Liver (tissue), 9 donors: ENCODE data around the gene TRERF1. TPM values are rescaled to one million over a fixed set of nuclear protein-coding genes. Genes with fewer than 3 reads are reported as not detected.

ENCODE experiments used
- DNase-seq: peaks from one replicate; pipeline ENCODE4 v3.0.0-alpha.2; 2017; ENCODE audit warnings: low spot score
- H3K27ac ChIP-seq, 2 donors: one replicate each; pipeline ENCODE4 v1.7.0; 2013; ENCODE audit warnings: inconsistent platforms in 2 of 2, low read length in 2 of 2, control low read depth in 1 of 2, low read depth in 1 of 2, mild to moderate bottlenecking in 1 of 2
- H3K27me3 ChIP-seq, 4 donors: one replicate each; pipeline versions ENCODE4 v1.6.1 to v1.7.0; 2013; ENCODE audit warnings: low read length in 3 of 4, inconsistent platforms in 1 of 4, mild to moderate bottlenecking in 1 of 4, moderate library complexity in 1 of 4; ENCODE audit not compliant: control insufficient read depth in 4 of 4, insufficient read depth in 4 of 4
- H3K36me3 ChIP-seq, 4 donors: one replicate each; pipeline versions ENCODE4 v1.6.1 to v1.7.0; 2013; ENCODE audit warnings: low read length in 3 of 4, mild to moderate bottlenecking in 3 of 4, low read depth in 1 of 4, moderate library complexity in 1 of 4; ENCODE audit not compliant: control insufficient read depth in 4 of 4, insufficient read depth in 3 of 4
- H3K4me1 ChIP-seq, 4 donors: one replicate each; pipeline versions ENCODE4 v1.6.1 to v1.7.0; 2013; ENCODE audit warnings: low read length in 3 of 4, mild to moderate bottlenecking in 3 of 4, moderate library complexity in 1 of 4; ENCODE audit not compliant: control insufficient read depth in 4 of 4, insufficient read depth in 4 of 4
- H3K4me3 ChIP-seq, 3 donors: one replicate each; pipeline versions ENCODE4 v1.6.1 to v1.7.0; 2013; ENCODE audit warnings: low read length in 3 of 3, control low read depth in 1 of 3, low read depth in 1 of 3, mild to moderate bottlenecking in 1 of 3
- H3K9ac ChIP-seq, 2 donors: one replicate each; pipeline ENCODE4 v1.7.0; 2013; ENCODE audit warnings: low read length in 2 of 2, mild to moderate bottlenecking in 2 of 2, moderate library complexity in 2 of 2, control low read depth in 1 of 2, low read depth in 1 of 2
- H3K9me3 ChIP-seq, 4 donors: one replicate each; pipeline versions ENCODE4 v1.6.1 to v1.7.0; 2013; ENCODE audit warnings: low read length in 3 of 4; ENCODE audit not compliant: control insufficient read depth in 4 of 4
- EGR1 ChIP-seq, 2 donors: IDR thresholded peaks; 2 replicates each; pipeline ENCODE4 v1.6.1; 2016 to 2018; ENCODE audit warnings: antibody characterized with exemption in 2 of 2, low read depth in 2 of 2
- FOXA1 ChIP-seq: IDR thresholded peaks from 2 replicates; pipeline ENCODE4 v1.6.1; 2016; ENCODE audit warnings: antibody characterized with exemption
- FOXA2 ChIP-seq: IDR thresholded peaks from 2 replicates; pipeline ENCODE4 v1.6.1; 2016; ENCODE audit warnings: antibody characterized with exemption
- GABPA ChIP-seq, 2 donors: IDR thresholded peaks in 1 of 2; conservative IDR thresholded peaks in 1 of 2; 2 replicates each; pipeline ENCODE4 v1.6.1; 2016; ENCODE audit warnings: antibody characterized with exemption in 2 of 2, mild to moderate bottlenecking in 1 of 2, moderate library complexity in 1 of 2
- HNF4A ChIP-seq, 2 donors: conservative IDR thresholded peaks; 2 replicates each; pipeline ENCODE4 v1.6.1; 2016; ENCODE audit warnings: antibody characterized with exemption in 2 of 2, mild to moderate bottlenecking in 2 of 2
- HNF4G ChIP-seq: IDR thresholded peaks from 2 replicates; pipeline ENCODE4 v1.6.1; 2016; ENCODE audit warnings: antibody characterized with exemption
- JUND ChIP-seq, 2 donors: IDR thresholded peaks; 2 replicates each; pipeline ENCODE4 v1.6.1; 2016; ENCODE audit warnings: antibody characterized with exemption in 2 of 2
- NR2F2 ChIP-seq: IDR thresholded peaks from 2 replicates; pipeline ENCODE4 v1.6.1; 2016; ENCODE audit warnings: antibody characterized with exemption
- RAD21 ChIP-seq, 2 donors: IDR thresholded peaks; 2 replicates each; pipeline ENCODE4 v1.6.1; 2016; ENCODE audit warnings: antibody characterized with exemption in 2 of 2, mild to moderate bottlenecking in 2 of 2
- RXRA ChIP-seq, 2 donors: IDR thresholded peaks; 2 replicates each; pipeline ENCODE4 v1.6.1; 2017 to 2018; ENCODE audit warnings: antibody characterized with exemption in 2 of 2, mild to moderate bottlenecking in 1 of 2
- SP1 ChIP-seq: IDR thresholded peaks from 2 replicates; pipeline ENCODE4 v1.6.1; 2018; ENCODE audit warnings: antibody characterized with exemption, mild to moderate bottlenecking
- TAF1 ChIP-seq: conservative IDR thresholded peaks from 2 replicates; pipeline ENCODE4 v1.6.1; 2016; ENCODE audit warnings: antibody characterized with exemption, mild to moderate bottlenecking
- YY1 ChIP-seq: IDR thresholded peaks from 2 replicates; pipeline ENCODE4 v1.6.1; 2016; ENCODE audit warnings: antibody characterized with exemption, mild to moderate bottlenecking
- WGBS: extraction: QIAGEN DNeasy Blood & Tissue Kit; methylation state at CpG from one replicate; pipeline ENCODE4 v1.1.7; 2013; 5-methylcytosine and 5-hydroxymethylcytosine counted together
- polyA plus RNA-seq, 2 donors: library from polyadenylated mRNA; stranded (reverse) in 1 of 2; unstranded in 1 of 2; fragments of 200-250 nt in 1 of 2; fragments of >200 nt in 1 of 2; fragmentation: Nextera tagmentation in 1 of 2; extraction: Ambion mirVana in 1 of 2; gene quantifications; one replicate each; pipeline versions ENCODE4 v1.2.1 to v1.2.3, GENCODE V29; 2013 to 2015
- total RNA-seq, 2 donors: library from RNA; depleted of rRNA; stranded (reverse); fragments of >200 nt; gene quantifications; one replicate each; pipeline ENCODE4 v1.2.3, GENCODE V29; 2014
- TF ChIP-seq, protein P1 (sequence below): fragments of 150-350 bp; IDR thresholded peaks from 2 replicates; pipeline ENCODE4 v1.5.1; 2017; ENCODE audit warnings: improper control_type of control experiment, low read depth, low read length; ENCODE audit not compliant: missing input control
- TF ChIP-seq, protein P2 (sequence below): IDR thresholded peaks from 2 replicates; pipeline ENCODE4 v1.6.1; 2016; ENCODE audit warnings: antibody characterized with exemption
- TF ChIP-seq, protein P3 (sequence below): IDR thresholded peaks from 2 replicates; pipeline ENCODE4 v1.6.1; 2016; ENCODE audit warnings: antibody characterized with exemption, mild to moderate bottlenecking
- TF ChIP-seq, protein P4 (sequence below): IDR thresholded peaks from 2 replicates; pipeline ENCODE4 v1.6.1; 2016; ENCODE audit warnings: antibody characterized with exemption
- TF ChIP-seq, protein P5 (sequence below): IDR thresholded peaks from 2 replicates; pipeline ENCODE4 v1.6.1; 2016; ENCODE audit warnings: antibody characterized with exemption
- donor health status: healthy.
- donor health status: healthy.
- donor health status: healthy.
- donor health status: healthy.
- donor health status: healthy.

TRERF1 gene
- total and polyA plus RNA-seq, 4 donors, result 0.33 to 1.3 (median 0.68) TPM

DNA sequence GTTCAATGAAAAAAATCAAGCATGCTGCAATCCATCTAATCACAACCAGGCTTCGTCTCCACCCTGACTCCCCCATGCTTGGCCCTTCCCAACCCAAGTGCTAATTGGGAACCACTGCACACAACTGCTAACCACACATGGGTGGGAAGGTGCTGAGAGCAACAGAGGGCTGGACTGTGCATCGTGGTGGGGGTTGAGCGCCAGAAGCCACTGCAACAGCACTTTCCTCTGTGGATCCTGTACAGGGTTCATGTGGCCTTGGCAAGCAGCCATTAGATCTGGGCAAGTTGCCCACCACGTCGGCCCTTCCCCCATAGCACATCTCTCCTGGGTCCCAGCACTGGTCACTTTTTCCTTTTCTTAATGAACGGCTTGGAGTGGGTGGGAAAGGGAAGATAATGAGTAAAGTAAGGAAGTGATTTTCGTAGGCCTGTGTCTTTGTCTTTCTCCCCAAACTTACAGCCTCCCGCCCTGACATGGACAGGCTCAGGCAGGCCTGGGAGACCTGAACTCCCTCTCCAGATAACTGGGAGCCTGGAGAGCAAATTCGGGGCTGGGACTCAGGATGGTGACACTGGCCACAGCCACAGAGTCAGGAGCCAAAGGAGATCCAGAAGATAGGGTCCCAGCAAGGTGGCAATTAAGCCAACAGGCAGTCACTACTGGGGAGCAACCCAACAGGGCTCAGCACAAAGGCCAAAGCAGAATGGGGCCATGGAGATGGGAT, 199.7 kb downstream of the TRERF1 start (continued):
- TF ChIP-seq, protein P1, sequence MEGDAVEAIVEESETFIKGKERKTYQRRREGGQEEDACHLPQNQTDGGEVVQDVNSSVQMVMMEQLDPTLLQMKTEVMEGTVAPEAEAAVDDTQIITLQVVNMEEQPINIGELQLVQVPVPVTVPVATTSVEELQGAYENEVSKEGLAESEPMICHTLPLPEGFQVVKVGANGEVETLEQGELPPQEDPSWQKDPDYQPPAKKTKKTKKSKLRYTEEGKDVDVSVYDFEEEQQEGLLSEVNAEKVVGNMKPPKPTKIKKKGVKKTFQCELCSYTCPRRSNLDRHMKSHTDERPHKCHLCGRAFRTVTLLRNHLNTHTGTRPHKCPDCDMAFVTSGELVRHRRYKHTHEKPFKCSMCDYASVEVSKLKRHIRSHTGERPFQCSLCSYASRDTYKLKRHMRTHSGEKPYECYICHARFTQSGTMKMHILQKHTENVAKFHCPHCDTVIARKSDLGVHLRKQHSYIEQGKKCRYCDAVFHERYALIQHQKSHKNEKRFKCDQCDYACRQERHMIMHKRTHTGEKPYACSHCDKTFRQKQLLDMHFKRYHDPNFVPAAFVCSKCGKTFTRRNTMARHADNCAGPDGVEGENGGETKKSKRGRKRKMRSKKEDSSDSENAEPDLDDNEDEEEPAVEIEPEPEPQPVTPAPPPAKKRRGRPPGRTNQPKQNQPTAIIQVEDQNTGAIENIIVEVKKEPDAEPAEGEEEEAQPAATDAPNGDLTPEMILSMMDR, result no peak
- TF ChIP-seq RAD21 (IDR thresholded peaks at IDR 0.05), result peak in 1 of 2 donors; percentile 38
- TF ChIP-seq NR2F2, result peak; percentile 78

DNA sequence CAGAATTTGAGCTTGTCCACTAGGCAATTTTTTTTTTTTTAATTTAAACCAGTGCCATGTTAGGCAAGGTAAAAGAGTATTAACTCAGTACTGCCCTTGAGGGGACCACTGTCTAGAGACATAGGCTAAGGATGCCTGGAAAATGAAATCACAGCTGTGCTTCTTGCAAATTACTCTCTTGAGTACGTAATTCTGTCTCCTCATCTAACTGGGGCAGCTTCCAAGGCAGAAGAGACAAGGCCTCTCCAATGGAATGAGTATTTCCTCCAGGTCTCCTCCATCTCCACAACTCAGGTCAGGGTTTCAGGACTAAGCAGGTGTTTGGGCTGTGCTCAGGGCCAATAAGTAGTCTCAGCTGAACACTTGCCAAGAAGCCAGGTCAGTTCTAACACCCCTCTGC, 200.2 kb downstream of the TRERF1 start:
- H3K27me3 ChIP-seq, result no peaks in the 10 kb centered on the region
- no peak for TF ChIP-seq GABPA (IDR thresholded peaks at IDR 0.05 in 1 of 2, conservative IDR thresholded peaks at IDR 0.05 in 1 of 2)
- TF ChIP-seq, protein P2, sequence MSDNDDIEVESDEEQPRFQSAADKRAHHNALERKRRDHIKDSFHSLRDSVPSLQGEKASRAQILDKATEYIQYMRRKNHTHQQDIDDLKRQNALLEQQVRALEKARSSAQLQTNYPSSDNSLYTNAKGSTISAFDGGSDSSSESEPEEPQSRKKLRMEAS, result no peak
- no peak for TF ChIP-seq FOXA2
- TF ChIP-seq HNF4A (conservative IDR thresholded peaks at IDR 0.05), result no peak
- TF ChIP-seq HNF4G, result no peak
- TF ChIP-seq, protein P3, sequence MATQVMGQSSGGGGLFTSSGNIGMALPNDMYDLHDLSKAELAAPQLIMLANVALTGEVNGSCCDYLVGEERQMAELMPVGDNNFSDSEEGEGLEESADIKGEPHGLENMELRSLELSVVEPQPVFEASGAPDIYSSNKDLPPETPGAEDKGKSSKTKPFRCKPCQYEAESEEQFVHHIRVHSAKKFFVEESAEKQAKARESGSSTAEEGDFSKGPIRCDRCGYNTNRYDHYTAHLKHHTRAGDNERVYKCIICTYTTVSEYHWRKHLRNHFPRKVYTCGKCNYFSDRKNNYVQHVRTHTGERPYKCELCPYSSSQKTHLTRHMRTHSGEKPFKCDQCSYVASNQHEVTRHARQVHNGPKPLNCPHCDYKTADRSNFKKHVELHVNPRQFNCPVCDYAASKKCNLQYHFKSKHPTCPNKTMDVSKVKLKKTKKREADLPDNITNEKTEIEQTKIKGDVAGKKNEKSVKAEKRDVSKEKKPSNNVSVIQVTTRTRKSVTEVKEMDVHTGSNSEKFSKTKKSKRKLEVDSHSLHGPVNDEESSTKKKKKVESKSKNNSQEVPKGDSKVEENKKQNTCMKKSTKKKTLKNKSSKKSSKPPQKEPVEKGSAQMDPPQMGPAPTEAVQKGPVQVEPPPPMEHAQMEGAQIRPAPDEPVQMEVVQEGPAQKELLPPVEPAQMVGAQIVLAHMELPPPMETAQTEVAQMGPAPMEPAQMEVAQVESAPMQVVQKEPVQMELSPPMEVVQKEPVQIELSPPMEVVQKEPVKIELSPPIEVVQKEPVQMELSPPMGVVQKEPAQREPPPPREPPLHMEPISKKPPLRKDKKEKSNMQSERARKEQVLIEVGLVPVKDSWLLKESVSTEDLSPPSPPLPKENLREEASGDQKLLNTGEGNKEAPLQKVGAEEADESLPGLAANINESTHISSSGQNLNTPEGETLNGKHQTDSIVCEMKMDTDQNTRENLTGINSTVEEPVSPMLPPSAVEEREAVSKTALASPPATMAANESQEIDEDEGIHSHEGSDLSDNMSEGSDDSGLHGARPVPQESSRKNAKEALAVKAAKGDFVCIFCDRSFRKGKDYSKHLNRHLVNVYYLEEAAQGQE, result no peak
- no peak for TF ChIP-seq SP1
- TF ChIP-seq, protein P1, result no peak
- TF ChIP-seq, protein P4, sequence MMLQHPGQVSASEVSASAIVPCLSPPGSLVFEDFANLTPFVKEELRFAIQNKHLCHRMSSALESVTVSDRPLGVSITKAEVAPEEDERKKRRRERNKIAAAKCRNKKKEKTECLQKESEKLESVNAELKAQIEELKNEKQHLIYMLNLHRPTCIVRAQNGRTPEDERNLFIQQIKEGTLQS, result no peak
- TF ChIP-seq JUND (IDR thresholded peaks at IDR 0.05), result no peak
- no peak for TF ChIP-seq NR2F2
- TF ChIP-seq YY1, result no peak
- TF ChIP-seq TAF1, result no peak
- no peak for TF ChIP-seq RAD21 (IDR thresholded peaks at IDR 0.05)
- TF ChIP-seq FOXA1, result no peak
- no peak for TF ChIP-seq RXRA (IDR thresholded peaks at IDR 0.05)
- TF ChIP-seq EGR1 (IDR thresholded peaks at IDR 0.05; ENCODE audit: low read depth in 2 of 2), result no peak
- TF ChIP-seq, protein P5, sequence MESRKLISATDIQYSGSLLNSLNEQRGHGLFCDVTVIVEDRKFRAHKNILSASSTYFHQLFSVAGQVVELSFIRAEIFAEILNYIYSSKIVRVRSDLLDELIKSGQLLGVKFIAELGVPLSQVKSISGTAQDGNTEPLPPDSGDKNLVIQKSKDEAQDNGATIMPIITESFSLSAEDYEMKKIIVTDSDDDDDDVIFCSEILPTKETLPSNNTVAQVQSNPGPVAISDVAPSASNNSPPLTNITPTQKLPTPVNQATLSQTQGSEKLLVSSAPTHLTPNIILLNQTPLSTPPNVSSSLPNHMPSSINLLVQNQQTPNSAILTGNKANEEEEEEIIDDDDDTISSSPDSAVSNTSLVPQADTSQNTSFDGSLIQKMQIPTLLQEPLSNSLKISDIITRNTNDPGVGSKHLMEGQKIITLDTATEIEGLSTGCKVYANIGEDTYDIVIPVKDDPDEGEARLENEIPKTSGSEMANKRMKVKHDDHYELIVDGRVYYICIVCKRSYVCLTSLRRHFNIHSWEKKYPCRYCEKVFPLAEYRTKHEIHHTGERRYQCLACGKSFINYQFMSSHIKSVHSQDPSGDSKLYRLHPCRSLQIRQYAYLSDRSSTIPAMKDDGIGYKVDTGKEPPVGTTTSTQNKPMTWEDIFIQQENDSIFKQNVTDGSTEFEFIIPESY, result no peak
- WGBS, result 89% methylated on average over 1 of the region's 1 CpG
- no peak overlapping the region for H3K9ac ChIP-seq
- H3K4me1 ChIP-seq, result peaks cover 5 to 31% (median 25%) of the 10 kb centered on the region in 4 donors
- no peak overlapping the region for H3K4me3 ChIP-seq
- H3K27ac ChIP-seq, result peak overlapping the region in 1 of 2 donors; percentile 17
- DNase-seq, result no peak
- H3K9me3 ChIP-seq, result no peaks in the 10 kb centered on the region
- no peaks in the 10 kb centered on the region for H3K36me3 ChIP-seq
